ENCODE data around the gene RASSF5. TPM values are rescaled to one million over a fixed set of nuclear protein-coding genes. Genes with fewer than 3 reads are reported as not detected.

Gene RASSF5
- polyA plus RNA-seq, 1 donor (not counting 4 experiments of a cell fraction or from before 2014, with no cell fraction given): 2.4 TPM

- H4K20me1 ChIP-seq (ENCODE audit: control insufficient read depth, extremely low read depth, insufficient read depth, low read length): no peaks in the 10 kb centered on the region
- H3K9ac ChIP-seq (ENCODE audit: control insufficient read depth, extremely low read depth, insufficient read depth, low read length): no peak overlapping the region
- no peak overlapping the region for H2AFZ ChIP-seq (ENCODE audit: control insufficient read depth, low read length)
- peaks cover 13% of the 10 kb centered on the region for H3K4me1 ChIP-seq (ENCODE audit: control insufficient read depth, extremely low read depth, insufficient read depth, low read length)
- no peak for FAIRE-seq
- H3K36me3 ChIP-seq (ENCODE audit: control insufficient read depth in 2 of 2, extremely low read depth in 1 of 2, insufficient read depth in 2 of 2, low read length in 2 of 2): no peaks in the 10 kb centered on the region
- TF ChIP-seq EZH2 (IDR thresholded peaks at IDR 0.05; ENCODE audit: low read length): no peak
- no peak for TF ChIP-seq CTCF (optimal IDR thresholded peaks at IDR 0.05 in 1 of 3, IDR thresholded peaks at IDR 0.05 in 1 of 3, conservative IDR thresholded peaks at IDR 0.05 in 1 of 3; ENCODE audit: extremely low read depth in 1 of 3, insufficient read depth in 2 of 3, low read length in 3 of 3)
- DNase-seq (ENCODE audit: low read depth, low spot score): no peak
- H3K9me1 ChIP-seq (ENCODE audit: control insufficient read depth, extremely low read depth, insufficient read depth, low read length): peaks cover 2% of the 10 kb centered on the region
- H3K4me3 ChIP-seq (ENCODE audit: control insufficient read depth in 2 of 3, extremely low read depth in 1 of 3, insufficient read depth in 2 of 3, low read depth in 1 of 3, low read length in 3 of 3): no peak overlapping the region
- no peaks in the 10 kb centered on the region for H3K9me3 ChIP-seq (ENCODE audit: control insufficient read depth, low read depth, low read length)
- H3K79me2 ChIP-seq (ENCODE audit: control insufficient read depth, insufficient read depth, low read length): no peaks in the 10 kb centered on the region
- H3K27ac ChIP-seq (ENCODE audit: control insufficient read depth, insufficient read depth, low read length): no peak overlapping the region
- no peaks in the 10 kb centered on the region for H3K27me3 ChIP-seq (ENCODE audit: control insufficient read depth, extremely low read depth, insufficient read depth, low read length)
- dilution Hi-C loops (cut with MboI; ENCODE audit: extremely low pct_ligation_motif_present, low sequenced_read_pairs): no loop called here
- no peak overlapping the region for H3K4me2 ChIP-seq (ENCODE audit: control insufficient read depth, extremely low read depth, insufficient read depth, low read depth, low read length)
These were observed 13.8 kb downstream of the RASSF5 start for GRCh38 chr1:206521127-206521526.

- Histone ChIP-seq H3K4me3 (ENCODE audit: control insufficient read depth in 2 of 3, extremely low read depth in 1 of 3, insufficient read depth in 2 of 3, low read depth in 1 of 3, low read length in 3 of 3) (no peak overlapping the region), H3K9me1 (ENCODE audit: control insufficient read depth, extremely low read depth, insufficient read depth, low read length) (peaks cover 2% of the 10 kb centered on the region), H3K79me2 (ENCODE audit: control insufficient read depth, insufficient read depth, low read length) (no peaks in the 10 kb centered on the region), H3K4me2 (ENCODE audit: control insufficient read depth, extremely low read depth, insufficient read depth, low read depth, low read length) (no peak overlapping the region), H3K27me3 (ENCODE audit: control insufficient read depth, extremely low read depth, insufficient read depth, low read length) (no peaks in the 10 kb centered on the region), H3K36me3 (ENCODE audit: control insufficient read depth in 2 of 2, extremely low read depth in 1 of 2, insufficient read depth in 2 of 2, low read length in 2 of 2) (no peaks in the 10 kb centered on the region), H3K27ac (ENCODE audit: control insufficient read depth, insufficient read depth, low read length) (no peak overlapping the region), H3K4me1 (ENCODE audit: control insufficient read depth, extremely low read depth, insufficient read depth, low read length) (peaks cover 13% of the 10 kb centered on the region), H3K9ac (ENCODE audit: control insufficient read depth, extremely low read depth, insufficient read depth, low read length) (no peak overlapping the region), H3K9me3 (ENCODE audit: control insufficient read depth, low read depth, low read length) (no peaks in the 10 kb centered on the region), H4K20me1 (ENCODE audit: control insufficient read depth, extremely low read depth, insufficient read depth, low read length) (no peaks in the 10 kb centered on the region), H2AFZ (ENCODE audit: control insufficient read depth, low read length) (no peak overlapping the region)
- no peak for TF ChIP-seq CTCF (optimal IDR thresholded peaks at IDR 0.05 in 1 of 3, IDR thresholded peaks at IDR 0.05 in 1 of 3, conservative IDR thresholded peaks at IDR 0.05 in 1 of 3; ENCODE audit: extremely low read depth in 1 of 3, insufficient read depth in 2 of 3, low read length in 3 of 3)
- TF ChIP-seq EZH2 (IDR thresholded peaks at IDR 0.05; ENCODE audit: low read length): no peak
- dilution Hi-C loops (cut with MboI; ENCODE audit: extremely low pct_ligation_motif_present, low sequenced_read_pairs): no loop called here
- FAIRE-seq (no peak), DNase-seq (ENCODE audit: low read depth, low spot score) (no peak)
These were observed 14.5 kb downstream of the RASSF5 start for GRCh38 chr1:206521694-206522402.

All from keratinocyte (primary cell).